ENCODE results near the gene PHOSPHO2.

Gene PHOSPHO2

GRCh38 chr2:169670937-169671336 is 23.3 kb upstream of the PHOSPHO2 start:
- TF ChIP-seq, protein P1, sequence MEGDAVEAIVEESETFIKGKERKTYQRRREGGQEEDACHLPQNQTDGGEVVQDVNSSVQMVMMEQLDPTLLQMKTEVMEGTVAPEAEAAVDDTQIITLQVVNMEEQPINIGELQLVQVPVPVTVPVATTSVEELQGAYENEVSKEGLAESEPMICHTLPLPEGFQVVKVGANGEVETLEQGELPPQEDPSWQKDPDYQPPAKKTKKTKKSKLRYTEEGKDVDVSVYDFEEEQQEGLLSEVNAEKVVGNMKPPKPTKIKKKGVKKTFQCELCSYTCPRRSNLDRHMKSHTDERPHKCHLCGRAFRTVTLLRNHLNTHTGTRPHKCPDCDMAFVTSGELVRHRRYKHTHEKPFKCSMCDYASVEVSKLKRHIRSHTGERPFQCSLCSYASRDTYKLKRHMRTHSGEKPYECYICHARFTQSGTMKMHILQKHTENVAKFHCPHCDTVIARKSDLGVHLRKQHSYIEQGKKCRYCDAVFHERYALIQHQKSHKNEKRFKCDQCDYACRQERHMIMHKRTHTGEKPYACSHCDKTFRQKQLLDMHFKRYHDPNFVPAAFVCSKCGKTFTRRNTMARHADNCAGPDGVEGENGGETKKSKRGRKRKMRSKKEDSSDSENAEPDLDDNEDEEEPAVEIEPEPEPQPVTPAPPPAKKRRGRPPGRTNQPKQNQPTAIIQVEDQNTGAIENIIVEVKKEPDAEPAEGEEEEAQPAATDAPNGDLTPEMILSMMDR (IDR thresholded peaks at IDR 0.05; ENCODE audit: extremely low read depth, missing control alignments): no peak
- no peak for DNase-seq (ENCODE audit: low spot score)

- TF ChIP-seq, protein P1 (IDR thresholded peaks at IDR 0.05; ENCODE audit: extremely low read depth, missing control alignments): no peak
- no peak for DNase-seq (ENCODE audit: low spot score)
Measured at GRCh38 chr2:169672406-169672805, 21.9 kb upstream of the PHOSPHO2 start.

- no peak for DNase-seq (ENCODE audit: low spot score)
- TF ChIP-seq, protein P1 (IDR thresholded peaks at IDR 0.05; ENCODE audit: extremely low read depth, missing control alignments): no peak
Measured at GRCh38 chr2:169673106-169673505, 21.2 kb upstream of the PHOSPHO2 start.

DNA sequence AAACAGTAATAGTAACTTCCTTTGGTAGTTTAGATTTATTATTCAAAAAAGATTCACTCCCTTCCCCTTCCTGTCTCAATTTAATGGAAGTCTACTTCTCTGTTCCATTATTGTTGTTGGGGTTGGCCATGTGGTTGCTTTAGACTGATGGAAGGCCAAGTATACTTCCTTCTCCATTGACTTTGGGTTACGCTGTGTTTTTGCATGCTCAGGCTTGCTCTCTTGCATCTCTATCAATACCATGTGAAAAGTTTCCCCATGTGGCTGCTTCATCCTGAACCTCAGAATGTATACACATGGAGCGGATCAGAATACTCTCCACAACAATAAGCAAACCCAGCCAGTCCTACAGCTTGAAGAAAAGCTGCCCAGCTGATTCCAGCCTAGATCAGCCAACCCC is 20.3 kb upstream of the PHOSPHO2 start:
- TF ChIP-seq, protein P1 (IDR thresholded peaks at IDR 0.05; ENCODE audit: extremely low read depth, missing control alignments): no peak

GRCh38 chr2:169676357-169676756 is 17.9 kb upstream of the PHOSPHO2 start:
- no peak for DNase-seq (ENCODE audit: low spot score)
- TF ChIP-seq, protein P1 (IDR thresholded peaks at IDR 0.05; ENCODE audit: extremely low read depth, missing control alignments): peak; percentile 5

More for the DNA sequence above, 20.3 kb upstream of the PHOSPHO2 start:
- DNase-seq (ENCODE audit: low spot score): no peak

GRCh38 chr2:169676850-169677249 is 17.4 kb upstream of the PHOSPHO2 start:
- DNase-seq (ENCODE audit: low spot score): no peak
- TF ChIP-seq, protein P1 (IDR thresholded peaks at IDR 0.05; ENCODE audit: extremely low read depth, missing control alignments): no peak

DNA sequence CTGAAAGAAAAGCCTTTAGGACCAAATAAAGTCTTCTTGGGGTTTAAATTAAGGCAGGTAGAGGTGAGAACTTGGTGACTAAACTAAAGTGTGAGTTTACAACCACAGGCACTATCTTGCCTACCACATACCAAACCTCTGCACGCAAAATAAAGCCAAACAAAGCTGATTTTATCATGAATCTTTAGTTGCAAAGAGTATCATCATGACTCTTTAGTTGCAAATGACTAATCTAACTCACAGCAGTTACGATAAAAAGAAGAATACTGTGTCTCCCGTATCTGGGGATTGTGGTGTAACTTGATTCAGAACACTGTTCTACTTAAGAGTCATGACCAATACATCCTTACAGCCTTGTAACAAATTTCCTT is 11.2 kb upstream of the PHOSPHO2 start:
- no peak for DNase-seq (ENCODE audit: low spot score)
- TF ChIP-seq, protein P1 (IDR thresholded peaks at IDR 0.05; ENCODE audit: extremely low read depth, missing control alignments): no peak
